NCI-H748 (cell line): ENCODE results near the gene ADAMTS13.
"Not testable (repeated sequence)": the region's sequence is repeated elsewhere in the genome, so short reads cannot be mapped to it uniquely, and the experiment has no call there.

Source experiments
- DNase-seq: peaks from one replicate; lab custom pipeline; 2025; ENCODE audit not compliant: unreplicated experiment; lab: John Stamatoyannopoulos, UW

The ADAMTS13 gene

DNA sequence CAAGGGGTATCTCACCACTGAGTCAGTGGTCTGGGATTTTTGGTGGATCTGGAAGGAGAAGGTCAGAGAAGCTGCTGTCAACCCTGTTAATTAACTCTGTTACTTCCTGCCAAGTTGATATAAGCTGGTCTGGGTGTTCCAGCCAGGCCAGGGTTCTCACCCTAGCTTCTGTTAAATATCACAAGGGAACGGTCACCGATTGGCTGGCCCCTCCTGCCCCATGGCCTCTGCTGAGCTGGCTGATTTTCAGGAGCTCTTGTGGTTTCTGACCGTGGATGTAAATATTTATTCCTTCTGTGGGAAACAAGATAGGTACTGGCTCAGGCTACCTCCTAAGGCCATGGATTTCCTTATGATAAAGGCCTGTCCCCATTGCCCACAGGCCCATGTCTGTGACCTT lies 1.0 kb downstream of the ADAMTS13 start:
- DNase-seq, result no peak

- no peak for DNase-seq
Observed at GRCh38 chr9:133424187-133424586, 2.0 kb downstream of the ADAMTS13 start.

DNA sequence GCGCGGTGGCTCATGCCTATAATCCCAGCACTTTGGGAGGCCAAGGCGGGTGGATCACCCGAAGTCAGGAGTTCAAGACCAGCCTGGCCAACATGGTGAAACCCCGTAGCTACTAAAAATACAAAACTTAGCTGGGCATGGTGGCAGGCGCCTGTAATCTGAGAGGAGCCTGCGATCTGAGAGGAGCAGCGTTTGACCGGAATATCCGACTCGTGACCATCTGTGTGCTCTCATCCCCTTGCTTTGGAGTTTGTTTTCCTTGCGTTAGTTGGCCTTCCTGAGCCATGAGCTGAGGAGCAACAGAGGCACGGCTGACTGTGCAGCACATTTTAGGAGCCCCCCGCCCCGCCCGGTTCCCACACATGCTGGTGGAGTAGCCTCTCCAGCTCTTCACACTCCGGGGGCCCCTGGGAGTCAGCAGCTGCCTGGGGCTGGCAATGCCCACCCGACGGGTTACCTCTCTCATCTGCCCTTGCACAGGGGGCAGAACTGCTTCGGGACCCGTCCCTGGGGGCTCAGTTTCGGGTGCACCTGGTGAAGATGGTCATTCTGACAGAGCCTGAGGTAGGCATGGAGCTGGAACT lies 3.0 kb downstream of the ADAMTS13 start:
- no peak for DNase-seq

GRCh38 chr9:133426011-133426410 lies 3.8 kb downstream of the ADAMTS13 start:
- no peak for DNase-seq

DNA sequence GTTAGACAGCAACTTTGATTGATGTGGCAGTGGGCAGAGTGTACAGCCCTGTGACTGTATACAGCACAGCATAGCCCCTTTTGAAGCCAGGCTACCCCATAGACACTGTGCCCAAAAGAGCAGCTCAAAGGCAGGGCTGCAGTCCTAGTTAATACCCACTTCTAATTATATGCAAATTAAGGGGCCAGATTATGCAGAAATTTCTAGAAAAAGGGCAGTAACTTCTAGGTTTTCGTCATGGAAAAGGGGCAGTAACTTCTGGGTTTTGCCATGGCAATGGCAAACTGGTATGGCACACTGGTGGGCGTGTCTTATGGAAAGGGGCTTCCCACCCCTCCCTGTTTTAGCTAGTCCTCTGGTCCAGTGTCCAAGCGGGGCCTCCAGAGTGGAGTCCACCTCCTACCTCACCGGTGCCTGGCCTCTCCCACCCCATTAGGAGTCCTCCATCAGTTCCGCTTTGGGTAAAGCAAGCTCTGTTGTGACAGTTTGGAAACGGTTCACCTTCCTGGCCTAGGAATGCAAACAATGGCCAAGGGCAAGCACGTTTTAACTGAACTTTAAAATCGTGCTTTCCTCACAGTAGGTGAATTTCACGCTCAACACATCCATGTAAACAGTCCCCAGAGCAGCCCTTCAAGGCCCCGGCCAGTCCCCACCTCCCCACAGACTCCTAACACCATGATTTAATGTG lies 5.6 kb downstream of the ADAMTS13 start:
- peak; percentile 39 for DNase-seq

GRCh38 chr9:133428617-133429101 lies 6.5 kb downstream of the ADAMTS13 start:
- peak; percentile 87 for DNase-seq

GRCh38 chr9:133429214-133429613 lies 7.0 kb downstream of the ADAMTS13 start:
- DNase-seq, result no peak

GRCh38 chr9:133429641-133430161 lies 7.5 kb downstream of the ADAMTS13 start:
- no peak for DNase-seq

DNA sequence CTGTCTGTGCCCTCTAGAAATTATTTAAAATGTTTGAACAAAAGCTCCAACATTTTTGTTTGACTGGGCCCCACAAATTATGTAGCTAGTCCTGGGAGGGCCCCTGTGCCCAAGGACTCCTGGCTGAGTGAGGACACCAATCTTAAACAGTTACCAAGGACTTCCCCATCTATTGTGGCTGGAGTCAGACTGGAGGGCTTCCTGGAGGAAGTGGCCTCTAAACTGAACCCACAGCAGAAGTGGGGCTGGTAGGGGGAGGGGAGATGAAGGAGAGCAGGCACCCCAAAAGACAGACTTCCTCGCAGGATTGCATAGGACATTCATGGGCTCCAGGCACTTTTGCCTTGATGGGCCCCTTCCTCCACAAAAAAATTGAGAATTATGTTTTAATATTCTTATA lies 8.1 kb downstream of the ADAMTS13 start:
- DNase-seq, result no peak

GRCh38 chr9:133433351-133433843 lies 11.2 kb downstream of the ADAMTS13 start:
- no peak for DNase-seq

- no peak for DNase-seq
Observed at GRCh38 chr9:133436681-133437080, 14.5 kb downstream of the ADAMTS13 start.

DNA sequence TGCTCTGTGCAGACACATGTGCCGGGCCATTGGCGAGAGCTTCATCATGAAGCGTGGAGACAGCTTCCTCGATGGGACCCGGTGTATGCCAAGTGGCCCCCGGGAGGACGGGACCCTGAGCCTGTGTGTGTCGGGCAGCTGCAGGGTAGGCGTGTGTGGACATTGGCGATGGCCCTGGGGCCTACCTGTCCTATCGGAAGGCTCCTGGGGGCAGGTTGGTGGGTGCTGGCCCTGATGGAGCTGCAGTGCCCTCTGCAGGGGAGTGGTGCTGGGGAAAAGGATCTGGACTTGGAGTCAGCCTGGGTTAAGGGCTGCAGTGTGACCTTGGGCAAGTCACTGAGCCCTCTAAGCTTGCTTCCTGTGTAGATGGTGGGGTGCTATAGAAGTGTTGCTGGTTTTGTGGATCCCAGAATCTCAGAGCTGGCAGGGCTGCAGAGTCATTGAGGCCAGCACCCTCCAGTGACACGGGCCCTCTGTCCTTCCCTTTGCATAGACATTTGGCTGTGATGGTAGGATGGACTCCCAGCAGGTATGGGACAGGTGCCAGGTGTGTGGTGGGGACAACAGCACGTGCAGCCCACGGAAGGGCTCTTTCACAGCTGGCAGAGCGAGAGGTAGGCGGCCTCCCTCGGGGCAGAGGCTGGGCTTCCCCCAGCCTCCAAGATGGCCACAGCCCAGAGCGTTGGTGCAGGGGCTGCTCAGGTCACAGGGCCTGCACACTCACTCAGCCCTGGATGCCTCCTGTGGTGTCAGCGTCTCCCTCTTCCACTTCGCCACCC lies 15.8 kb downstream of the ADAMTS13 start:
- DNase-seq, result no peak

- no peak for DNase-seq
Observed at GRCh38 chr9:133439337-133439736, 17.2 kb downstream of the ADAMTS13 start.

DNA sequence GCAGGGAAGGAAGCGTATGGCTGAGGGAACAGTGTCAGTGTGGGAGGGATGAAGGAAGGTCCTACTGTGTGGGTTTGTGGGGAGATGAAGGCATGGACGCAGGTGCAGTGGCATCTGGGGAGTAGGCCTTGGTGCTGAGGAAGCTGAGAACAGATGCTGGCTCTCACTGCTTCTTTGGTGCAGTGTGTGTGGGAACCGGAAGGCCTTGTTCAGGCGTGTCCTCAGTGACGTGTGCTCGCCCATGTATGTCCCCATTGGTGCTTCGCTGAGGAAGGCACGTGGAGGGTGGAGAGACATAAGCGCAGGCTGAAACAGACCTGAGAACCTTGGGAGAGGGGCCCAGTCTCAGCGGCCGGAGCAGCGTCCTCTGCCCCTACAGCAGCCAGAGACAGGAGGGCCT lies 18.7 kb downstream of the ADAMTS13 start:
- no peak for DNase-seq

GRCh38 chr9:133441571-133441970 lies 19.4 kb downstream of the ADAMTS13 start:
- no peak for DNase-seq

- no peak for DNase-seq
Observed at GRCh38 chr9:133443248-133443647, 21.1 kb downstream of the ADAMTS13 start.

GRCh38 chr9:133443982-133444381 lies 21.8 kb downstream of the ADAMTS13 start:
- DNase-seq, result no peak

DNA sequence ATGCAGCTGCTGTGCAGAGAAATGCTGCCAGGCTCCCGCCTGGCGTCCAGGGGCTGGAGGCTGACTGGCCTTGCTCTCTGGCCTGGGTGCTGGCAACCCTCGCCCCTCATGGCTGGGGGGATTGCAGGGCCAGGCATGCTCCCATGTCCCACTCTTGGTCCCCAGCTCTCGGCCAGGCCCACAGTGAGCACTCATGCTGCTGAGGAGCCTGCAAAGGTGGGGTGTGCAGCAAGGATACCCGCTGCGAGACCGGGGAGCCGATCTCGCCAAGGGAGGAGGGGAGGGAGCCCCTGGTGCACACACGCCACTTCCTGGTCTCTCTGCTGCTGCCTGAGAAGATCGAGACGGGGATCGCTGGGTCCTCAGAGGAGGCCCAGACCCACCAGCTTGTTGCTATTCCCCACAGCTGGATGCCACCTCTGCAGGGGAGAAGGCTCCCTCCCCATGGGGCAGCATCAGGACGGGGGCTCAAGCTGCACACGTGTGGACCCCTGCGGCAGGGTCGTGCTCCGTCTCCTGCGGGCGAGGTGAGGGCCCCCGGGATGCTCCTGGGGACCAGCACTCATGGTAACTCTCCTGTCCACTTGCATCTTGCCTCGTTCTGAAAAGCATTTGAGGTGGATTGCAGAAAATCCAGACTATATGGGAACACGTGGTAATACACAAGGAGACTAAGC lies 23.3 kb downstream of the ADAMTS13 start:
- no peak for DNase-seq

- no peak for DNase-seq
Observed at GRCh38 chr9:133448487-133448972, 26.4 kb downstream of the ADAMTS13 start.

- no peak for DNase-seq
Observed at GRCh38 chr9:133449760-133450159, 27.6 kb downstream of the ADAMTS13 start.

- DNase-seq, result not testable (repeated sequence)
Observed at GRCh38 chr9:133451865-133452264, 29.7 kb downstream of the ADAMTS13 start.
